CD1c-positive myeloid dendritic cell (primary cell): ENCODE measurements around the gene RCAN1.
"Not testable (repeated sequence)": the region's sequence is repeated elsewhere in the genome, so short reads cannot be mapped to it uniquely, and the experiment has no call there.

Source experiments
- DNase-seq: peaks from one replicate; pipeline ENCODE4 v3.0.0-alpha.2; 2016; ENCODE audit errors: extremely low spot score

The RCAN1 gene

GRCh38 chr21:34621434-34622350 is 6.8 kb upstream of the RCAN1 start:
- DNase-seq = no peak

- DNase-seq = no peak
Observed at GRCh38 chr21:34619841-34620665, 5.1 kb upstream of the RCAN1 start.

DNA sequence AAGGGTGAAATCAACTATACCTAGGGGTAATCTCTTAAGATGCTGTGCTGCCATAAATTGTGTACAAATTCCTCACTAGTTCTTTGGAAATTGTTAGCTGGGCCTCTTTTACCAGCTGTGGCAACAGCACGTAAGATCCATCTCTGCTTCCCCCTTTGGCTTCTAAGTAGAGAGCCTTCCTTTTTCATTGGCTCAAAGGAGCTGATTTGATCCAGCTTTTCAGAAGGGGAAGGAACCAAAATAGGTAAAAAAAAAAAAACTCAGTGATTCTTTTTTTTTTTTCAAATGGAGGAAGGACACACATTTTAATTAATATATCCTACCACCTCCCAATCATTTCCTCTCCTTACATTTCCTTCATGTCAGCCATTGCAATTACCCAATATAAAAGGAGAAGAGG is 4.0 kb upstream of the RCAN1 start:
- peak; percentile 63 for DNase-seq

DNA sequence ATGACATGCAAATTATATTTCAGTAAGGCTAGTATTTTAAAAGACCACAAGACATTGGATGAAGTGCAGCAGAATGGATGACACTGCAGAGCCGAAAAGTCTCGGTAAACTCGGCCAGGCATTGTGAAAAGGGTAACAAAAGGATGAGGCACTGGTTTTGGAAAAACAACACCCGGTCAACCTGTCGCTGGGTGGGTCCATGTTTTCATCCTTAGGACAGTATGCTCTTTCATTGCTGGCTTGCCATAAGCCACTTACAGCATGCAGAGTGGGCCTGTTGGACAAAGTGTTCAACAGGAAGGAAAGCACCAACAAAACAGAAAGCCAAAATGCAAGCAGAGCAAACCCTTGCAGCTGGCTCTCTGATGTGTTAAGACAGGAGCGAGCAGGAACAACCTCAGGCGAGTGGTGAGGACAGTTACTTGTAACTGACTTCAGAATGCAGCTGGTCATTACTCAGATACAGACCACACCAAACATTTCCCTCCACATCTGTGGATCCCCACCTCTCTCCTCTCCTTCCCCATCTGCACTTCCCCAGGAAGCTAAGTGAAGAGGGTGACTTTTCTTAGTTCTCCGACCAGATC is 2.9 kb upstream of the RCAN1 start:
- DNase-seq = peak; percentile 49

DNA sequence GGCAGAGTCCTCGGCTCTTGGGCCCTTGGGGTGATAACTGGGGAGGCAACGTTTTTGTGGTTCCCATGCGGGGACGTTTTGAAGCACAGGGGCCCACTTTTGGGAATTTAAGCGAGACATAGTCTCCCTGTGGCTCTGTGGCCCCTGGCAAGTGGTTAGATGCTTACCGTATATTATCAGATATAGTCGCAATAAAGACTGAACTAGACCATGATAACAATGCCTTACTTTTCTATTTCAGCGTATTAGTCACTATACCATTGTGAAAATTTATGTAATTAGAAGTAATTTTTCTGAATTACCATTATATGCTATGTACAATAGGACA is 538 bp upstream of the RCAN1 start:
- no peak for DNase-seq

- peak; percentile 7 for DNase-seq
Observed at GRCh38 chr21:34613679-34614627, 960 bp downstream of the RCAN1 start.

GRCh38 chr21:34612557-34612956 is 2.4 kb downstream of the RCAN1 start:
- DNase-seq = peak; percentile 9

GRCh38 chr21:34612056-34612455 is 2.9 kb downstream of the RCAN1 start:
- DNase-seq = no peak

DNA sequence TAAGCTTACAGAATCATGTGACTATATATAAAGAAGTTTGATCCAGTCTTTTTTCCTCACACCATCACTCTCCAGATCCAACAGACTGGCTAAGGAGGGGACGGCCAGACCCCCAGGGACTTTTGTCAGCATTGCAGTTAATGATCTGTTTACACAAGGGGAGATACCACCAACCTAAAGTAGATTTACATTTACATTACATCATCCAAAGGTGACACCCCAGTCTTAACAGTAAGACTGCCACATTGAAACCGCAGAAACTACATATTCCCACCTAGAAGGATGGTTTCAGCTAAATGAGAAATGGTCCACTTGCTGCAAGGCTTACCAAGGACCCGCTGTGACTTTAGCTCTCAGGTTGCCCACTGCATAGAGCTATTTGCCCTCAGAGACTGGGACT is 3.4 kb downstream of the RCAN1 start:
- no peak for DNase-seq

- no peak for DNase-seq
Observed at GRCh38 chr21:34609933-34610549, 4.9 kb downstream of the RCAN1 start.

DNA sequence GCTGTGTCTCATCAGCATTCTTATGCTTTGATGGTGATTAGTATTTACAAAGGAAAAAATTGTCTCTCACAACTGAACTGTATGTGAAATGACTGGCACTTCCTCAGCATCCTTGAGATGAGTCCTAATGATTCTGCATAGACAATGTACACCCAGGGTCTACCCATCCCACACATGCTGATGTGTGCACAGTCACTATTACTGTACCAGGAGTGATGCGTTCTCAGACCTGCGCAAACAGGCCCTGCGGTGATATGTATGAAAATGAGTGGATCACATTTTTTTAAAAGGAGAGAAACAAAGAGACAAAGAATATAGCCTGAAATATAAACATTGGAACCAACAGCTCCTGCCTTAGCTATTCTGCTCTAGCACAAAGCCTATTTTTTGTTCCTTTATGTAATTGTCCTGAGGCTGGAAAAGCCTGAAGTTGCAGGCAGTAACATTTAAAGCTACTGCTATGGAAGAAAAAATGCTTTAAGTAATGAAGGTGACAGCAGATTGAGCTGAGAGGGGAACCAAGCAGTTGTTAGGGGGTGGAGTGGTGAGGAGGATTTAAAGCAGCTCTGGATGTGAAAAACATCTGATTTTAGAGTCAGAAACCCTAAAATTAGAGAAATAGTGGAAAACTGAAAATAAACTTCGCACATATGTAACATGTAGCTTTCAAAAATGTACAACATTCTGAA is 5.5 kb downstream of the RCAN1 start:
- no peak for DNase-seq

DNA sequence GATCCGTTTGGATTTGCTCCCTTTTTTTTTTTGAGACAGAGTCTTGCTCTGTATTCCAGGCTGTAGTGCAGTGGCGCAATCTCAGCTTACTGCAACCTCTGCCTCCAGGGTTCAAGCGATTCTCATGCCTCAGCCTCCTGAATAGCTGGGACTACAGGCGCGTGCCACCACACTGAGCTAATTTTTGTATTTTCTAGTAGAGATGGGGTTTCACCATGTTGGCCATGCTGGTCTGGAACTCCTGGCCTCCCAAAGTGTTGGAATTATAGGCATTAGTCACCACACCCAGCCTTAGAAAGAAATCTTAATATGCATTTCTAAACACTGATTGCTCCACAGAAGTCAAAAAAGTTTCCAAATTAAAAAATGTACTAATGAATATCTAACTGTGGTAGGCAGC is 7.5 kb downstream of the RCAN1 start:
- not testable (repeated sequence) for DNase-seq

DNA sequence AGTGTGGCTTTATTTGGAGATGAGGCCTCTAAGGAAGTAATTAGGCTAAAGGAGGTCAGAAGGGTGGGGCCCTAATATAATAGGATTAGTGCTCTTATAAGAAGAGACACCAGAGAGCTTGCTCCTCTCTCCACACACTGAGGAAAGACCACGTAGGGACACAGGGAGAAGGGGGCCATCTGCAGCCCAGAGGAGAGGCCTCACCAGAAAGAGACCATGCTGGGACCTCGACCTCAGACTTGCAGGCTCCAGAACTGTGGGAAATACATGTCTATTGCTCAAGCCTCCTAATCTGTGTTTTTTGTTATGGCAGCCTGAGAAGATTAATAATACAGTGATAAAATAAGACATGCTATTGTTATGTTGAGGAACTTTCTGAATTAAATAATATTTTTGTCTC is 8.3 kb downstream of the RCAN1 start:
- DNase-seq = no peak

DNA sequence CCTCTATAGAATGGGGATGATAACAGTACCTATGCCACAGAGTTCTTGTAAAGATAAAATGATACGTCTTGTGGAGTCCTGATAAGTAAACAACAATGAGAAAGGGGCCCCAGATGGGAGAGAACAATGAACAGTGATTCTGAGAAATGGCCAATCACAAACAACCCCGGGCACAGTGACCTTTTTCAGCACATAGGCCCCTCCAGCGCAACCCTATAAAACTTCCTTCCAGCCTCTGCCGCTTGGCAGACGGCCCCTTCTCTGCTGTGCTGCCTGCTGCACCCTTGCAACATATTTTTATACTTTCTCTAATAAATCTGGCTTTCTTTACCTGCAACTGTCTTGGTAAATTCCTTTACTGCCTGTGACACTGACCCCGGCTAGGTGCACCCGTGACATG is 8.9 kb downstream of the RCAN1 start:
- no peak for DNase-seq

DNA sequence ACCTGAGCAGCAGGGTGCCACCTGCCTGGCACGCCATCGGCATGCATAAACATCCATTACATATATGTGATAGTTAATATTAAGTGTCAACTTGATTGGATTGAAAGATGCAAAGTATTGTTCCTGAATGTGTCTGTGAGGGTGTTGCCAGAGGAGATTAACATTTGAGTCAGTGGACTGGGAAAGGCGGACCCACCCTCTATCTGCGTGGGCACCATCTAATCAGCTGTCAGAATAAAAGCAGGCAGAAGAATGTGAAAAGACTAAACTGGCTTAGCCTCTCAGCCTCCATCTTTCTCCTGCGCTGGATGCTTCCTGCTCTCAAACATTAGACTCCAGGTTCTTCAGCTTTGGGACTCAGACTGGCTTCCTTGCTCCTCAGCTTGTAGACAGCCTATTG is 10.0 kb downstream of the RCAN1 start:
- not testable (repeated sequence) for DNase-seq

- no peak for DNase-seq
Observed at GRCh38 chr21:34604556-34604955, 10.4 kb downstream of the RCAN1 start.

GRCh38 chr21:34603710-34604057 is 11.2 kb downstream of the RCAN1 start:
- no peak for DNase-seq

GRCh38 chr21:34603002-34603709 is 11.8 kb downstream of the RCAN1 start:
- DNase-seq = peak; percentile 68

DNA sequence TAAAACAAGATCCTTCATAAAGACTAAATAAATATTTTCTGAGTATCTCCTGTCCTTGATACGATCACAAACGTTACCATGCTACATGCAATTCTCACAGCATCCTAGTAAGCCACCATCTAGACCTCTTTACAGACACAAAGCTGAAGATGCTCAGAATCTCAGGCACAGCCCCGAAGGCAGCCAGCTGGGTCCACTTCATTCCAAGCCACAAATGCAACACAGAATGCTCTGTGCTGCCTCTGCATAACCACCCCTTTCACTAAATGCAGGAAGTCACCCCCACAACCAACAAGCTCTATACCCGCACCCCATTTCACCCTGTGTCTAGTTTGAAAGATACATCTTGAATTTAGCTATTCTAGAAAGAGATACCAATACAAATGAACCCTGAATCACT is 12.9 kb downstream of the RCAN1 start:
- DNase-seq = no peak

DNA sequence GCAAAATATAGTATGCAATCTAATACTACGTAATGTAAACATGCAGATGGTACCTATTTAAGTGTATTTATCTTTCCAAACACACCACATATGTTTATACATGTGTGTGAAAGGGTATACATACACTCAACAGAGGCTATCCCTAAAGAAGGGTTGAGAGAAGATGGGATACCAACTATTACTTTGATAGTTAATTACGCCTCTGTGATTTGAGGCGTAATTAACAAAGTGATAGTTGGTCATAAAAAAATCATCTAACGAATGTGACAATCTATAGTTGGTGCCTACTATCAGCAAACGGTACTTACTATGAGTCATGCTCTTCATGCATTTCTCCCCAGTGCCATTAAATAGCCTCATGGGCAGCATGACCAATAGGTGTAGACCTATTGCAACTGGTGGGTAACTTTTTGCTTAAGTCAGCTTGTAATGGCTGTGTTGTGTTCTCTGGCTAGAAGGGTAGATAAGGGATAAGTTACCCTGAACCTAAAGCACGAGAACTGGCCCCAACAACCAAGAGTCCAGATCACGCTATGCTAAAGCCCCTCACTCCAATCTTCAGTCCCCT is 15.3 kb downstream of the RCAN1 start:
- no peak for DNase-seq
